Thyroid gland (tissue), 4 donors: ENCODE data around the gene CAMK1D.

Source experiments
- CTCF ChIP-seq, 6 experiments: fragments of 200-600 bp in 3 of 6; fragments of 450-650 bp in 3 of 6; sonication (generic) in 3 of 6; IDR thresholded peaks; one replicate each; pipeline ENCODE4 v1.5.1; 2016 to 2019; ENCODE audit warnings: antibody characterized with exemption in 6 of 6, mild to moderate bottlenecking in 2 of 6, inconsistent platforms in 1 of 6, moderate library complexity in 1 of 6
- POLR2A ChIP-seq, 2 donors: fragments of 450-650 bp; IDR thresholded peaks; one replicate each; pipeline ENCODE4 v1.6.1; 2017; ENCODE audit warnings: antibody characterized with exemption in 2 of 2, mild to moderate bottlenecking in 2 of 2, moderate library complexity in 1 of 2

GRCh38 chr10:12431151-12432101, 82.1 kb downstream of the CAMK1D start:
- no peak for TF ChIP-seq CTCF (IDR thresholded peaks at IDR 0.05)
- TF ChIP-seq POLR2A (IDR thresholded peaks at IDR 0.05) = no peak
